ENCODE measurements around the gene FAM180B. TPM values are rescaled to one million over a fixed set of nuclear protein-coding genes. Genes with fewer than 3 reads are reported as not detected.

The FAM180B gene
- total RNA-seq, 4 donors from 2014 or later = 0.37 to 1.1 (median 0.68) TPM

Small RNA genes lying within 50 kb of the gene (small RNA-seq; reads per million reads assigned to genes)
- 0 reads per million in 4 donors for gene RN7SL652P
- 0 reads per million in 4 donors for gene RNU5E-10P

Other genes with a start within 250 kb of the FAM180B start
- gene MYBPC3, start 234.0 kb upstream of the FAM180B start, total RNA-seq = under 1 TPM in 2 of 4 donors, not detected in 2; 0.12 to 0.13 TPM
- gene SPI1, start 208.1 kb upstream of the FAM180B start, total RNA-seq = 10 to 100 TPM in 3 of 4 donors, 1 to 10 TPM in 1; 4.2 to 32.4 (median 14.7) TPM
- 100 to 1,000 TPM in 1 of 4 donors, 10 to 100 TPM in 3; 68.8 to 218 (median 78.9) TPM for gene SLC39A13, start 178.1 kb upstream of the FAM180B start, total RNA-seq
- 100 to 1,000 TPM; 169 to 194 (median 179) TPM for gene PSMC3, start 160.2 kb upstream of the FAM180B start, total RNA-seq
- gene RAPSN, start 137.5 kb upstream of the FAM180B start, total RNA-seq = under 1 TPM in 2 of 4 donors, not detected in 2; 0.23 to 0.27 TPM
- 100 to 1,000 TPM in 3 of 4 donors, 10 to 100 TPM in 1; 82.2 to 146 (median 106) TPM for gene CELF1, start 33.5 kb upstream of the FAM180B start, total RNA-seq
- 10 to 100 TPM; 70.0 to 95.7 (median 83.6) TPM for gene PTPMT1, start 21.1 kb upstream of the FAM180B start, total RNA-seq
- gene KBTBD4, start 7.7 kb upstream of the FAM180B start, total RNA-seq = 10 to 100 TPM; 23.3 to 36.1 (median 27.0) TPM
- 10 to 100 TPM; 38.7 to 75.6 (median 53.2) TPM for gene NDUFS3, start 7.6 kb upstream of the FAM180B start, total RNA-seq
- gene C1QTNF4, start 7.7 kb downstream of the FAM180B start, total RNA-seq = 1 to 10 TPM in 3 of 4 donors, under 1 TPM in 1; 0.47 to 5.1 (median 2.3) TPM
- gene MTCH2, start 55.9 kb downstream of the FAM180B start, total RNA-seq = 10 to 100 TPM; 34.5 to 66.2 (median 40.0) TPM
- 1 to 10 TPM in 2 of 4 donors, under 1 TPM in 1, not detected in 1; 0.81 to 2.3 (median 1.2) TPM for gene AGBL2, start 128.7 kb downstream of the FAM180B start, total RNA-seq
- 100 to 1,000 TPM in 2 of 4 donors, 10 to 100 TPM in 2; 44.0 to 111 (median 85.9) TPM for gene FNBP4, start 180.7 kb downstream of the FAM180B start, total RNA-seq